Central memory CD4-positive, alpha-beta T cell (primary cell): Measurements from ENCODE around the gene SORBS2.
"Not testable (repeated sequence)": the region's sequence is repeated elsewhere in the genome, so short reads cannot be mapped to it uniquely, and the experiment has no call there.

Experiments
- DNase-seq: peaks from one replicate; pipeline ENCODE4 v3.0.0; 2022

The SORBS2 gene

GRCh38 chr4:185580699-185581098 is 231.3 kb downstream of the SORBS2 start:
- DNase-seq, result no peak

GRCh38 chr4:185578284-185578683 is 233.7 kb downstream of the SORBS2 start:
- no peak for DNase-seq

- no peak for DNase-seq
These were observed 234.7 kb downstream of the SORBS2 start for GRCh38 chr4:185576962-185577950.

GRCh38 chr4:185576314-185576961 is 235.6 kb downstream of the SORBS2 start:
- DNase-seq, result no peak

GRCh38 chr4:185573651-185574199 is 238.3 kb downstream of the SORBS2 start:
- no peak for DNase-seq

GRCh38 chr4:185570727-185571126 is 241.3 kb downstream of the SORBS2 start:
- no peak for DNase-seq

- no peak for DNase-seq
These were observed 244.3 kb downstream of the SORBS2 start for GRCh38 chr4:185567381-185568376.

DNA sequence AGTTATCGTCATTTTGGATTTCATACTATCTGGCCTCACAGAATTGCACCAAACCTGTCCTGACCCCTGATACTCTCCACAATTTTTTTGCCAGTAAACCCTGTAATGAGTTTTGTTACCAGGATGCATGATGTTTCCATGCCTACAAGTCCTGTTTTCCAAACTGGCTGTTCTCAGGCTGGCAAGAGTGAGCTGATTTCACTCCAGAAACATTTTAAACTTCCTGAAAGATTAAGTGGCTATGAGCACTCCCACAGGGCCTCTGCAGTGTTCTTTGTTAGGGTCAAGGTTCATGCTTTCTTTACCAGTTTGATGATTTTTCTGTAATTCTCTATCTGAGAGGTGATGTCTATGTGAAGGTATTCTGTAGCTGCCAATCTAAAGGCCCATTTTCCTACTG is 245.0 kb downstream of the SORBS2 start:
- no peak for DNase-seq

DNA sequence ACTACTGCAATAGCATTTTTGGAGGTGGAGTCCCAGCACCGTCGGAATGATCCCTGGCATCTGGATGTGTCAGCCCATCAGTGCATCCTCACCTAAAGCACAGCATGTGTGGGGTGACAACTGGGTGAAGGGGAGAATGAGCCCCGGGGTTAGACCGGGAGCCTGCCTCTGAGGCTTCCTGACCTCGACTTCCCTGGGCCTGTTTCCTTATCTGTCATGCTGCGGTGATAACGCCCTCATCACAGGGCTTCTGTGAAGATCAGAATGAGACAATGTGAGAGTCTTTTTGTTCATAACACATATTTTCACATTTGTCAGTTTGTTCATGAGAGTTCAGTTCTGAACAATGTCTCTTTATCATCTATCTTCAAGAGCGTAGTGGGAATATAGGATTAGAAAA is 245.6 kb downstream of the SORBS2 start:
- DNase-seq, result no peak

- no peak for DNase-seq
These were observed 246.3 kb downstream of the SORBS2 start for GRCh38 chr4:185565696-185566095.

DNA sequence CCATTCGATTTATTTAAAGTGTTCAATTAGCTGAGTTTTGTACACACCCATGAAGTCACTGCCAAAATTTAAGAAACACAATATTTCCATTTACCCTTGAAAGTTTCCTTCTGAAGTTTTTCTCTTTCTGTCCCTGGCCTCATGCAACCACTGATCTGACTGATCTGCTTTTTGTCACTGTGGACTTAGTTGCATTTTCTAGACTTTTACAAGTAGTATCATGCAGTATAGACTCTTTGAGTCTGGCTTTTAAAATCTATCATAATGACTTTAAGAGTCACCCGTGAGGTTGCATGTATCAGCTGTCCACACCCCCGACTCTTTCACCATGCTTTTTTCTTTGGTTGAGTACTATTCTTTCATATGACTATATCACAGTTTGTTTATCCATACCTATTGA is 247.6 kb downstream of the SORBS2 start:
- DNase-seq, result no peak

- DNase-seq, result no peak
These were observed 249.5 kb downstream of the SORBS2 start for GRCh38 chr4:185562531-185562930.

GRCh38 chr4:185560316-185560715 is 251.7 kb downstream of the SORBS2 start:
- DNase-seq, result no peak

DNA sequence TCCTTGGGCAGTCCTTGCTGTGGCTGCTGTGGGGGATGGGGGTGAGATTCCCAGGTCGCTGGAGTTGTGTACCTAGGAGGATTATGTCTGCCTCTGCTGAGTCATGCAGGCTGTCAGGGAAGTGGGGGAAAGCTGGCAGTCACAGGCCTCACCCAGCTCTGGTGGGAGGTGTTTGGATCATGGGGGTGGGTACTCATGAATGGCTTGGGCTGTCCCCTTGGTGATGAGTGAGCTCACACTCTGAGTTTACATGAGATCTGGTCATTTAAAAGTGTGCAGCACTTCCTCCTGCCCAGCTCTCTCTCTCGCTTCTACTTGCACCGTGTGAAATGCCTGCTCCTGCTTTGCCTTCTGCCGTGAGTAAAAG is 252.1 kb downstream of the SORBS2 start:
- DNase-seq, result no peak

- DNase-seq, result not testable (repeated sequence)
These were observed 252.6 kb downstream of the SORBS2 start for GRCh38 chr4:185559251-185559914.

DNA sequence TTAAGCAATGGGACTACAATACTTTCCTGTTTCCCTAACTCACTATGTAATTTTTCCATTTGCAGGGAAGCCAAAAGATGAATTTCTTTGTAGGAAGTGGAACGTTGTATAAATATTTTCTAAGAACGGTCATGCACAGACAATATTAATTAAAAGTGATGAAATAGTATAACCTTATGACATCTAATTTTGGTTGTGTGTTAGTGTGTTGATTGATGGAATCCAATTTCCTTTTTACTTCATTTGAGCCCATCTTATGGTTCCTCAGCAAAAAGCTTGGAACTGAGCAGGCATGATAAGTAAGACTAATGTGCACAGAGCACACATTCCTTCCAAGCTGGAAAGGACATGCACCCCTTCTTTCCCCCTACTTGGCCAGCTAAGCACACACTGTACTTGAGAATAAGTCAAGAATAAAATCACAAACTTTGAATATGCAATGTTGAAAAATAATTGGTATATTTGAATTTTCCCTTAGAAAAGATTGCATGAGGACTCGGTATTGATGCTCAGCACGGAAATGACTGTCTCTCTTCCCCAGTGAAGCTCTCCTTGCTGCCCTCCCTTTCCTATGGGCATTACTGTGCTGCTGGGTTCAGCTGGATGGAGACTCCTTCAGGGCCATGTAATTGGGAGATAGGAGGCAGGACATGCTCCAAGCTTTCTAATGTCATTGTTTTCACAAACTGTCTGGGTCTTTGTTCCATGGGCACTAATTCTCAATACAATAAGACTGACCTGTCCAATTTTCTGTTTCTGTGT is 257.4 kb downstream of the SORBS2 start:
- DNase-seq, result no peak

DNA sequence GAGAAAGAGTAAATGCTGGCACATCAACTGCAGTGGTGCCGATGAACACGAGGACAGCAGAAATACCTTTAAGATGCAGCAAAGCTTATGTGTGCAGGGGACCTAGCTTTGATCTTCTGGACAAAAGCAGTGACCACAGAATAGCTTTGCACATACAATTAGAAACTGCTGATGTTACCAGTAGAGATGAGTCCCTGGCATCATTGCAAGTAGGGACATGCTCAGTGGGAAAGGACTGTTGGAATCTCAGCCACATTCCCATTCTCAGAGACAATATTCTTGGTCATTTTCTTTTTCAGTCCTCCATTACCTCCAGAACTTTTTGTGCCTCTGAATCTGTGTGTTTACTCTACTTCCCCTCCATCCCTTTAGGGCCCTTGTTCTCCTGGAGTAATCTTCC is 259.7 kb downstream of the SORBS2 start:
- no peak for DNase-seq

- DNase-seq, result no peak
These were observed 261.1 kb downstream of the SORBS2 start for GRCh38 chr4:185550933-185551332.

DNA sequence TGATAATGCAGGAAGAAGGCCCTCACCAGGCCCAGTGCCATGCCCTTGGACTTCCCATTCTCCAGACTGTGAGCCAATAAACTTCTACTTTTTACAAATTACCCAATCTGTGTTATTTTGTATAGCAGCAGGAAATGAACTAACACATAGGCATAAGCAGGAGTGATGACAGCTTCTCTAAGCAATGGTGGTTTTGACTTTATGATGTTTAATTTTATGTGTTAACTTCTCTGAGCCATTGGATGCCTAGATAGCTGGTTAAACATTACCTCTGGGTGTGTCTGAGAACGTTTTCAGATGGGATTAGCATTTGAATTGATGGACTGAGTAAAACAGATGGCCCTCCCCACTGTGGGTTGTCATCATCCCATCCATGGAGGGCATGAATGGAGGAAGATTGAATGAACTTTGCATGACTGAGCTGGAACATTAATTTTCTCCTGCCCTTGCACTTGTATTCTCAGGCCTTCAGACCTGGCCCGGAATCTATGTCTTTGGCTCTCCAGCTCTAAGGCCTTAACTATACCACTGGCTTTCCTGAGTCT is 262.8 kb downstream of the SORBS2 start:
- no peak for DNase-seq

GRCh38 chr4:185548587-185548986 is 263.4 kb downstream of the SORBS2 start:
- DNase-seq, result no peak

- no peak for DNase-seq
These were observed 265.7 kb downstream of the SORBS2 start for GRCh38 chr4:185546335-185546734.
